Measurements from ENCODE around the gene POGK.

Gene POGK

GRCh38 chr1:166902279-166902678, 63.0 kb downstream of the POGK start:
- Histone ChIP-seq H4K20me1 (ENCODE audit: insufficient read depth, low read length) (no peaks in the 10 kb centered on the region), H3K79me2 (ENCODE audit: low read length) (no peaks in the 10 kb centered on the region), H2AFZ (ENCODE audit: low read depth, low read length) (no peak overlapping the region), H3K9ac (ENCODE audit: low read length) (no peak overlapping the region), H3K4me3 (ENCODE audit: low read length) (no peak overlapping the region), H3K27me3 (ENCODE audit: low read depth, low read length) (no peaks in the 10 kb centered on the region), H3K27ac (ENCODE audit: low read length) (no peak overlapping the region), H3K36me3 (replicated peaks; ENCODE audit: low read depth, low read length) (no peaks in the 10 kb centered on the region), H3K9me3 (ENCODE audit: insufficient read depth, low read length) (peaks cover 13% of the 10 kb centered on the region; the same call in 1 of the 2 replicates), H3K4me1 (ENCODE audit: low read length) (peaks cover 18% of the 10 kb centered on the region), H3K4me2 (ENCODE audit: low read length) (no peak overlapping the region)
- no peak; the same call in 1 of the 2 replicates for TF ChIP-seq CTCF (IDR thresholded peaks at IDR 0.05; ENCODE audit: low read depth, low read length)
- no peak for TF ChIP-seq EZH2phosphoT487 (IDR thresholded peaks at IDR 0.05; ENCODE audit: low read depth)

- H3K27me3 ChIP-seq (ENCODE audit: low read depth, low read length), result no peaks in the 10 kb centered on the region
- H3K9me3 ChIP-seq (ENCODE audit: insufficient read depth, low read length), result 0 out of 2 replicates have a peak, but pooled peaks cover 4% of the 10 kb centered on the region
- H3K4me1 ChIP-seq (ENCODE audit: low read length), result peaks cover 25% of the 10 kb centered on the region
- no peak overlapping the region for H2AFZ ChIP-seq (ENCODE audit: low read depth, low read length)
- H4K20me1 ChIP-seq (ENCODE audit: insufficient read depth, low read length), result no peaks in the 10 kb centered on the region
- no peaks in the 10 kb centered on the region for H3K36me3 ChIP-seq (replicated peaks; ENCODE audit: low read depth, low read length)
- H3K4me3 ChIP-seq (ENCODE audit: low read length), result no peak overlapping the region
- TF ChIP-seq CTCF (IDR thresholded peaks at IDR 0.05; ENCODE audit: low read depth, low read length) (no peak), EZH2phosphoT487 (IDR thresholded peaks at IDR 0.05; ENCODE audit: low read depth) (no peak)
- no peak overlapping the region for H3K4me2 ChIP-seq (ENCODE audit: low read length)
- no peaks in the 10 kb centered on the region for H3K79me2 ChIP-seq (ENCODE audit: low read length)
- H3K27ac ChIP-seq (ENCODE audit: low read length), result no peak overlapping the region
- no peak overlapping the region for H3K9ac ChIP-seq (ENCODE audit: low read length)
Measured at GRCh38 chr1:166903232-166903631, 64.0 kb downstream of the POGK start.

- H2AFZ ChIP-seq (ENCODE audit: low read depth, low read length), result no peak overlapping the region
- H3K79me2 ChIP-seq (ENCODE audit: low read length), result no peaks in the 10 kb centered on the region
- no peak overlapping the region for H3K9ac ChIP-seq (ENCODE audit: low read length)
- no peaks in the 10 kb centered on the region for H3K9me3 ChIP-seq (ENCODE audit: insufficient read depth, low read length)
- no peak overlapping the region for H3K4me3 ChIP-seq (ENCODE audit: low read length)
- H3K4me1 ChIP-seq (ENCODE audit: low read length), result peaks cover 26% of the 10 kb centered on the region
- H3K4me2 ChIP-seq (ENCODE audit: low read length), result no peak overlapping the region
- no peak for TF ChIP-seq CTCF (IDR thresholded peaks at IDR 0.05; ENCODE audit: low read depth, low read length)
- no peak for TF ChIP-seq EZH2phosphoT487 (IDR thresholded peaks at IDR 0.05; ENCODE audit: low read depth)
- H3K36me3 ChIP-seq (replicated peaks; ENCODE audit: low read depth, low read length), result no peaks in the 10 kb centered on the region
- H3K27ac ChIP-seq (ENCODE audit: low read length), result no peak overlapping the region
- no peaks in the 10 kb centered on the region for H4K20me1 ChIP-seq (ENCODE audit: insufficient read depth, low read length)
- no peaks in the 10 kb centered on the region for H3K27me3 ChIP-seq (ENCODE audit: low read depth, low read length)
Measured at GRCh38 chr1:166905136-166905535, 65.9 kb downstream of the POGK start.

- peaks cover under 1% of the 10 kb centered on the region; the same call in 1 of the 2 replicates for H3K9me3 ChIP-seq (ENCODE audit: insufficient read depth, low read length)
- TF ChIP-seq CTCF (IDR thresholded peaks at IDR 0.05; ENCODE audit: low read depth, low read length) (no peak), EZH2phosphoT487 (IDR thresholded peaks at IDR 0.05; ENCODE audit: low read depth) (no peak)
- H3K9ac ChIP-seq (ENCODE audit: low read length), result no peak overlapping the region
- H2AFZ ChIP-seq (ENCODE audit: low read depth, low read length), result no peak overlapping the region
- no peaks in the 10 kb centered on the region for H3K79me2 ChIP-seq (ENCODE audit: low read length)
- no peaks in the 10 kb centered on the region for H3K36me3 ChIP-seq (replicated peaks; ENCODE audit: low read depth, low read length)
- no peak overlapping the region for H3K27ac ChIP-seq (ENCODE audit: low read length)
- peaks cover 29% of the 10 kb centered on the region for H3K4me1 ChIP-seq (ENCODE audit: low read length)
- H3K4me2 ChIP-seq (ENCODE audit: low read length), result no peak overlapping the region
- H3K4me3 ChIP-seq (ENCODE audit: low read length), result no peak overlapping the region
- no peaks in the 10 kb centered on the region for H4K20me1 ChIP-seq (ENCODE audit: insufficient read depth, low read length)
- H3K27me3 ChIP-seq (ENCODE audit: low read depth, low read length), result no peaks in the 10 kb centered on the region
Measured at GRCh38 chr1:166905900-166906299, 66.6 kb downstream of the POGK start.

Measured in OCI-LY3 (cell line).